K562 (cell line): ENCODE measurements around the gene ATRNL1. TPM values are rescaled to one million over a fixed set of nuclear protein-coding genes. Genes with fewer than 3 reads are reported as not detected.

Experiments used
- ATAC-seq: fragments of 200-7000 bp; cut with Tn5 transposase; 3 replicates; pipeline ENCODE4 v1.9.1; 2020; ENCODE audit warnings: moderate library complexity
- BruUV-seq: library from RNA; stranded (reverse); fragments of 400-500 nt; replicated peaks from 2 replicates; lab custom pipeline; 2021; lab: Mats Ljungman, UMichigan
- CTCF ChIA-PET: fragments of 300-600 bp; formaldehyde crosslinking; extraction: SDS; loops from one replicate; lab custom pipeline; 2021; ENCODE audit warnings: low intra/inter-chr PET ratio; lab: Yijun Ruan, JAX
- POLR2A ChIA-PET: fragments of 300-600, 350-650 bp; sonication (Branson Sonifier 250); formaldehyde crosslinking; extraction: SDS; loops from one replicate; lab custom pipeline; 2021; ENCODE audit warnings: antibody characterized with exemption, inconsistent platforms; lab: Yijun Ruan, JAX
- DNase-seq, 4 experiments: peaks; one replicate each; pipeline versions ENCODE4 v3.0.0 to v3.0.0-alpha.2; 2011 to 2018; ENCODE audit warnings: low spot score in 3 of 4, mixed read lengths in 3 of 4; ENCODE audit errors: extremely low read depth in 1 of 4
- FAIRE-seq: peaks from 2 replicates; lab custom pipeline; 2011; peaks lifted over from hg19 to GRCh38; lab: Jason Lieb, UNC
- H2AFZ ChIP-seq: 2 replicates; pipeline ENCODE4 v1.6.0; 2011; ENCODE audit warnings: low read depth, low read length, control low read depth, inconsistent platforms
- H3K27ac ChIP-seq: fragments of 200-600 bp; 3 replicates; pipeline ENCODE4 v1.8.0; 2011; ENCODE audit warnings: low read depth, mild to moderate bottlenecking, control low read depth, inconsistent platforms, low read length, moderate library complexity, mixed read lengths; ENCODE audit errors: extremely low read depth
- H3K27me3 ChIP-seq, 2 experiments: fragments of 300-600 bp in 1 of 2; 2 replicates in 1 of 2; 3 replicates in 1 of 2; pipeline versions ENCODE4 v1.6.0 to v1.8.0; 2011; ENCODE audit warnings: inconsistent platforms in 2 of 2, low read length in 2 of 2, mild to moderate bottlenecking in 1 of 2, mixed read lengths in 1 of 2, moderate library complexity in 1 of 2; ENCODE audit not compliant: control insufficient read depth in 2 of 2, insufficient read depth in 2 of 2
- H3K36me3 ChIP-seq: fragments of 300-600 bp; 3 replicates; pipeline ENCODE4 v1.8.0; 2011; ENCODE audit warnings: mild to moderate bottlenecking, low read length, inconsistent platforms; ENCODE audit not compliant: control insufficient read depth, insufficient read depth
- H3K4me1 ChIP-seq, 2 experiments: fragments of 200-600 bp in 1 of 2; replicated peaks in 1 of 2; 2 replicates in 1 of 2; 3 replicates in 1 of 2; pipeline versions ENCODE4 v1.5.1 to v1.8.0; 2011; ENCODE audit warnings: inconsistent platforms in 2 of 2, low read length in 2 of 2, mild to moderate bottlenecking in 1 of 2, mixed read lengths in 1 of 2, moderate library complexity in 1 of 2; ENCODE audit not compliant: control insufficient read depth in 2 of 2, insufficient read depth in 2 of 2
- H3K4me2 ChIP-seq: 2 replicates; pipeline ENCODE4 v1.6.1; 2011; ENCODE audit warnings: low read length, control low read depth, inconsistent platforms, mixed read lengths; ENCODE audit not compliant: insufficient read depth
- H3K4me3 ChIP-seq: fragments of 200-600 bp; sonication (generic), shearing (Covaris generic); 2 replicates; pipeline ENCODE4 v1.5.1; 2016; ENCODE audit warnings: control low read depth, inconsistent platforms
- H3K79me2 ChIP-seq: fragments of 200-600 bp; 3 replicates; pipeline ENCODE4 v1.8.0; 2011; ENCODE audit warnings: low read length, inconsistent platforms; ENCODE audit not compliant: control insufficient read depth, insufficient read depth
- H3K9ac ChIP-seq, 2 experiments: 2 replicates each; pipeline versions ENCODE4 v1.6.0 to v1.6.1; 2011; ENCODE audit warnings: low read depth in 2 of 2, low read length in 2 of 2, control low read depth in 1 of 2, inconsistent platforms in 1 of 2, mild to moderate bottlenecking in 1 of 2, mixed read lengths in 1 of 2; ENCODE audit not compliant: insufficient read depth in 1 of 2
- H3K9me1 ChIP-seq: one replicate; pipeline ENCODE4 v1.6.0; 2011; ENCODE audit warnings: inconsistent platforms, mild to moderate bottlenecking, low read length, moderate library complexity; ENCODE audit not compliant: control insufficient read depth, insufficient read depth
- H3K9me3 ChIP-seq: replicated peaks from 2 replicates; pipeline ENCODE4 v1.5.1; 2011; ENCODE audit warnings: low read depth, low read length, inconsistent platforms; ENCODE audit not compliant: control insufficient read depth, insufficient read depth
- H4K20me1 ChIP-seq: replicated peaks from 2 replicates; pipeline ENCODE4 v1.6.1; 2011; ENCODE audit warnings: low read length, inconsistent platforms, mixed read lengths; ENCODE audit not compliant: control insufficient read depth, insufficient read depth
- CREM ChIP-seq: IDR thresholded peaks from 2 replicates; pipeline ENCODE4 v1.6.1; 2014; ENCODE audit warnings: antibody characterized with exemption, low read depth
- DDX20 ChIP-seq: fragments of 450-650 bp; IDR thresholded peaks from 2 replicates; pipeline ENCODE4 v1.6.1; 2016; ENCODE audit warnings: missing genetic modification characterization, low read depth, mild to moderate bottlenecking, missing compliant biosample characterization, moderate library complexity
- DPF2 ChIP-seq: fragments of 450-650 bp; IDR thresholded peaks from 2 replicates; pipeline ENCODE4 v1.6.1; 2016
- FUS ChIP-seq: fragments of 200-400 bp; formaldehyde crosslinking; optimal IDR thresholded peaks from 2 replicates; pipeline ENCODE3; 2017; ENCODE audit warnings: low read depth, low read length
- MBD2 ChIP-seq: sonication (generic); IDR thresholded peaks from 2 replicates; pipeline ENCODE4 v1.6.1; 2016; ENCODE audit warnings: low read depth, borderline replicate concordance
- MYBL2 ChIP-seq, 2 experiments: fragments of 450-650 bp in 1 of 2; sonication (generic) in 1 of 2; formaldehyde crosslinking in 1 of 2; IDR thresholded peaks; 2 replicates each; pipeline versions ENCODE4 v1.6.1 to v1.8.1; 2017 to 2022; ENCODE audit warnings: borderline replicate concordance in 1 of 2, inconsistent platforms in 1 of 2, low read depth in 1 of 2, mild to moderate bottlenecking in 1 of 2, missing genetic modification reagents in 1 of 2, moderate library complexity in 1 of 2
- PHF20 ChIP-seq: fragments of 450-650 bp; IDR thresholded peaks from 2 replicates; pipeline ENCODE4 v1.6.1; 2018; ENCODE audit not compliant: partially characterized antibody
- PHF8 ChIP-seq: fragments of 200-600 bp; sonication (generic); IDR thresholded peaks from 2 replicates; pipeline ENCODE4 v1.6.1; 2012; ENCODE audit warnings: mixed run types, mild to moderate bottlenecking, inconsistent platforms, low read length, moderate library complexity, borderline replicate concordance
- RBM17 ChIP-seq: fragments of 200-400 bp; formaldehyde crosslinking; IDR thresholded peaks from 2 replicates; pipeline ENCODE4 v1.6.1; 2017; ENCODE audit warnings: low read depth, mild to moderate bottlenecking, low read length, borderline replicate concordance
- RHOXF2B ChIP-seq: fragments of 250-450 bp; sonication (Bioruptor Pico); conservative IDR thresholded peaks from 2 replicates; pipeline ENCODE4 v1.5.1; 2021
- SMARCC2 ChIP-seq: fragments of 450-650 bp; IDR thresholded peaks from 2 replicates; pipeline ENCODE4 v1.6.1; 2017; ENCODE audit warnings: antibody characterized with exemption, moderate library complexity, mild to moderate bottlenecking, low read depth
- XRCC3 ChIP-seq: fragments of 450-650 bp; IDR thresholded peaks from 2 replicates; pipeline ENCODE4 v1.6.1; 2017; ENCODE audit warnings: mild to moderate bottlenecking, moderate library complexity
- ZC3H11A ChIP-seq: IDR thresholded peaks from 2 replicates; pipeline ENCODE4 v1.6.1; 2012; ENCODE audit warnings: low read depth, low read length, improper control_type of control experiment
- ZNF143 ChIP-seq: sonication (generic); formaldehyde crosslinking; IDR thresholded peaks from 2 replicates; pipeline ENCODE4 v1.9.0; 2022; ENCODE audit warnings: mild to moderate bottlenecking, missing genetic modification reagents
- ZNF146 ChIP-seq: IDR thresholded peaks from one replicate; pipeline ENCODE4 v1.6.1; 2018; ENCODE audit warnings: missing compliant biosample characterization; ENCODE audit not compliant: unreplicated experiment
- ZNF282 ChIP-seq: sonication (generic); formaldehyde crosslinking; IDR thresholded peaks from 2 replicates; pipeline ENCODE4 v1.8.1; 2023; ENCODE audit warnings: missing genetic modification reagents
- ZNF561 ChIP-seq: fragments of 450-650 bp; formaldehyde crosslinking; conservative IDR thresholded peaks from 2 replicates; pipeline ENCODE4 v1.4.0; 2020; ENCODE audit warnings: mild to moderate bottlenecking, moderate library complexity
- ZNF57 ChIP-seq: fragments of 450-650 bp; formaldehyde crosslinking; IDR thresholded peaks from 2 replicates; pipeline ENCODE4 v1.4.0; 2020; ENCODE audit warnings: mild to moderate bottlenecking, moderate library complexity
- ZNF583 ChIP-seq: fragments of 250-450 bp; sonication (Bioruptor Pico); IDR thresholded peaks from 2 replicates; pipeline ENCODE4 v1.4.0; 2020
- ZNF644 ChIP-seq: fragments of 200-800 bp; sonication (Bioruptor generic); IDR thresholded peaks from 2 replicates; pipeline ENCODE4 v1.6.1; 2016; ENCODE audit warnings: low read depth, missing genetic modification characterization, missing compliant biosample characterization
- WGBS: fragments of 100-300 bp; shearing (Covaris generic); methylation state at CpG from one replicate; pipeline ENCODE4 v1.1.6; 2016; ENCODE audit warnings: low coverage, mixed read lengths; ENCODE audit not compliant: insufficient coverage; ENCODE audit errors: missing lambda C conversion rate; 5-methylcytosine and 5-hydroxymethylcytosine counted together
- in situ Hi-C: fragments of 300-500 bp; cut with MboI; formaldehyde crosslinking; loops from 4 replicates; pipeline ENCODE4 v1.15.0; 2018; ENCODE audit warnings: inconsistent platforms, mixed read lengths
- intact Hi-C: fragments of 100-400 bp; cut with micrococcal nuclease; formaldehyde crosslinking; loops from 2 replicates; pipeline ENCODE4 v1.14.2; 2022
- polyA plus RNA-seq, 8 experiments: library from polyadenylated mRNA; depleted of rRNA in 4 of 8; stranded (reverse) in 5 of 8; unstranded in 3 of 8; fragments of >200 nt; fragmentation: Nextera tagmentation in 2 of 8; fragmentation: Illumina TruSeq in 1 of 8; extraction: Ambion mirVana in 2 of 8; extraction: Trizol in 1 of 8; gene quantifications; 2 replicates each; pipeline versions ENCODE4 v1.2.1 to v1.2.3, GENCODE V29; 2011 to 2014; ENCODE audit warnings: inconsistent platforms in 1 of 8, missing spikeins in 1 of 8
- total RNA-seq, 7 experiments: library from RNA; depleted of rRNA in 6 of 7; stranded (reverse); fragments of >200 nt in 6 of 7; fragmentation: Illumina TruSeq in 2 of 7; extraction: Trizol in 2 of 7; gene quantifications; 2 replicates each; pipeline versions ENCODE4 v1.2.1 to v1.2.3, GENCODE V29; 2011 to 2021; ENCODE audit warnings: low replicate concordance in 1 of 7
- TF ChIP-seq, protein P1 (sequence below): fragments of 450-650 bp; IDR thresholded peaks from one replicate; pipeline ENCODE4 v1.6.1; 2018; ENCODE audit warnings: mild to moderate bottlenecking, moderate library complexity; ENCODE audit not compliant: partially characterized antibody
- TF ChIP-seq, protein P2 (sequence below): sonication (generic); formaldehyde crosslinking; IDR thresholded peaks from 2 replicates; pipeline ENCODE4 v1.9.0; 2022; ENCODE audit warnings: mild to moderate bottlenecking, missing genetic modification reagents

The ATRNL1 gene
- total and polyA plus RNA-seq, 9 of the 15 experiments (the other 6 are each of a cell fraction or from before 2014, with no cell fraction given): 0.18 TPM; not detected in 8

DNA sequence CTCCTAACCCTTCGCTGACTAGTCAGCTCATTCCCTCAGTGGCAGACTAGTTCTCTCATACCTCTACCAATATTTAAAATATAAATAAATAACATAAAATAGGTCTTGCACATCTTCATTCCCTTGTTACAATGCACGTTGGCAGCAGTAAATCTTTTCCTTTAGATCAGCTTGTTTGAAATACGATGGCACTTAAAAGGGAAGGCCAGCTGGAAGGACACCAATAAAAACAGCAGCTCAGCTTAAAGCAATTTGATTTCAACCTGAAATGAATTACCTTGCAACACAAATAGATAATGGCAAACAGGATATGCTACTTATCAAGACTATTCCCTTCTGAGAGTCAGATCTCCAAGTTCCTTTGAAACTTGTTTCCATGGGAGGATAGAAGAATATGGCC lies 858.1 kb downstream of the ATRNL1 start (continued):
- TF ChIP-seq PHF8 (no peak), ZC3H11A (no peak), MYBL2 (IDR thresholded peaks at IDR 0.05; ENCODE audit: low read depth) (no peak), MYBL2 (CRISPR knock-in tag; IDR thresholded peaks at IDR 0.05; ENCODE audit: borderline replicate concordance) (no peak), XRCC3 (no peak), PHF20 (no peak), ZNF143 (CRISPR knock-in tag) (no peak), ZNF644 (tag) (no peak)
- TF ChIP-seq, protein P1, sequence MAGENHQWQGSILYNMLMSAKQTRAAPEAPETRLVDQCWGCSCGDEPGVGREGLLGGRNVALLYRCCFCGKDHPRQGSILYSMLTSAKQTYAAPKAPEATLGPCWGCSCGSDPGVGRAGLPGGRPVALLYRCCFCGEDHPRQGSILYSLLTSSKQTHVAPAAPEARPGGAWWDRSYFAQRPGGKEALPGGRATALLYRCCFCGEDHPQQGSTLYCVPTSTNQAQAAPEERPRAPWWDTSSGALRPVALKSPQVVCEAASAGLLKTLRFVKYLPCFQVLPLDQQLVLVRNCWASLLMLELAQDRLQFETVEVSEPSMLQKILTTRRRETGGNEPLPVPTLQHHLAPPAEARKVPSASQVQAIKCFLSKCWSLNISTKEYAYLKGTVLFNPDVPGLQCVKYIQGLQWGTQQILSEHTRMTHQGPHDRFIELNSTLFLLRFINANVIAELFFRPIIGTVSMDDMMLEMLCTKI: no peak

DNA sequence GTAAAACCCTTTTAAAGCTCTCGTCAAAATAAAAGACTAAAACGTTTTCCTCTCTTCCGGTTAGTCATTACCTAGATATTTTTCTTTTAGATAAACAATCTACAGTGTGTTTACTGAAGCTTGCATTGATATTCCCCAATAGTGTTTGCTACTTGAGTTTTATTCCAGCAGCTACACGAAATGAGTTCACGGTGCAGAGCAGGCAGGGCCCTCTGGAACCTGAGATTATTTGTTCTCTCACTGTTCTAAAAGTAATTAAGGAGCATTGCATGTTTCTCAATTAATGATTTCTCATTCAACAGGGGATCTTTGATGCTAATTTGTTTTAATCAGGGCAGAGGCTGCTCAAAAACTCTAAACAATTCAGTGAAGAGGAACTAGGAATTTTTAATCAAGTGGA lies 860.1 kb downstream of the ATRNL1 start:
- Histone ChIP-seq H3K9me1 (no peaks in the 10 kb centered on the region), H3K4me3 (no peak overlapping the region), H3K27me3 (no peaks in the 10 kb centered on the region), H3K4me2 (no peak overlapping the region), H4K20me1 (no peaks in the 10 kb centered on the region), H3K79me2 (no peaks in the 10 kb centered on the region), H3K27ac (no peak overlapping the region), H3K36me3 (no peaks in the 10 kb centered on the region), H3K9ac (no peak overlapping the region), H3K9me3 (no peaks in the 10 kb centered on the region), H3K4me1 (no peaks in the 10 kb centered on the region), H2AFZ (no peak overlapping the region)
- ATAC-seq (no peak), DNase-seq (no peak), FAIRE-seq (no peak)
- ChIA-PET POLR2A (no interaction called here), CTCF (no interaction called here)
- in situ Hi-C loops: no loop called here
- 0% methylated on average over 5 of the region's 5 CpGs for WGBS
- BruUV-seq: no TSS peak
- intact Hi-C loops: no loop called here
- TF ChIP-seq DDX20 (tag): no peak
- TF ChIP-seq ZNF57: no peak
- TF ChIP-seq, protein P2, sequence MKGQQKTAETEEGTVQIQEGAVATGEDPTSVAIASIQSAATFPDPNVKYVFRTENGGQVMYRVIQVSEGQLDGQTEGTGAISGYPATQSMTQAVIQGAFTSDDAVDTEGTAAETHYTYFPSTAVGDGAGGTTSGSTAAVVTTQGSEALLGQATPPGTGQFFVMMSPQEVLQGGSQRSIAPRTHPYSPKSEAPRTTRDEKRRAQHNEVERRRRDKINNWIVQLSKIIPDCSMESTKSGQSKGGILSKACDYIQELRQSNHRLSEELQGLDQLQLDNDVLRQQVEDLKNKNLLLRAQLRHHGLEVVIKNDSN (CRISPR knock-in tag): no peak
- TF ChIP-seq RHOXF2B (CRISPR knock-in tag): no peak
- no peak for TF ChIP-seq RBM17
- no peak for TF ChIP-seq ZNF561 (CRISPR knock-in tag)
- TF ChIP-seq ZNF282: no peak
- TF ChIP-seq CREM: no peak
- no peak for TF ChIP-seq MBD2
- TF ChIP-seq SMARCC2: no peak
- no peak for TF ChIP-seq DPF2
- TF ChIP-seq ZNF583 (CRISPR knock-in tag): no peak
- TF ChIP-seq ZNF146 (CRISPR knock-in tag): no peak
- no peak for TF ChIP-seq FUS
